Esophagus muscularis mucosa (tissue), 3 donors: ENCODE data around the gene CGB1.

Experiments
- CTCF ChIP-seq, 3 experiments: fragments of 200-600 bp in 2 of 3; fragments of 450-650 bp in 1 of 3; sonication (generic) in 2 of 3; IDR thresholded peaks; one replicate each; pipeline ENCODE4 v1.5.1; 2017 to 2019; ENCODE audit warnings: antibody characterized with exemption in 3 of 3, mild to moderate bottlenecking in 2 of 3, moderate library complexity in 1 of 3
- POLR2A ChIP-seq: fragments of 450-650 bp; IDR thresholded peaks from one replicate; pipeline ENCODE4 v1.6.1; 2017; ENCODE audit warnings: antibody characterized with exemption, moderate library complexity, mild to moderate bottlenecking, low read depth
- POLR2AphosphoS5 ChIP-seq, 2 donors: sonication (generic); formaldehyde crosslinking; IDR thresholded peaks; one replicate each; pipeline ENCODE4 v1.6.1; 2017; ENCODE audit warnings: antibody characterized with exemption in 2 of 2

GRCh38 chr19:49085020-49085867 is 48.5 kb upstream of the CGB1 start, which contains the start of gene SNRNP70:
- TF ChIP-seq POLR2A (peak; percentile 91), CTCF (IDR thresholded peaks at IDR 0.05) (peak in 1 of 3 experiments; percentile 6), POLR2AphosphoS5 (IDR thresholded peaks at IDR 0.05) (peak; percentile 93 to 96)
